ENCODE data around the gene TYMP.
A peak's percentile ranks its signal among the peaks of the same experiment; 100 is the strongest.
"Not testable (repeated sequence)": the region's sequence is repeated elsewhere in the genome, so short reads cannot be mapped to it uniquely, and the experiment has no call there.

The TYMP gene

DNA sequence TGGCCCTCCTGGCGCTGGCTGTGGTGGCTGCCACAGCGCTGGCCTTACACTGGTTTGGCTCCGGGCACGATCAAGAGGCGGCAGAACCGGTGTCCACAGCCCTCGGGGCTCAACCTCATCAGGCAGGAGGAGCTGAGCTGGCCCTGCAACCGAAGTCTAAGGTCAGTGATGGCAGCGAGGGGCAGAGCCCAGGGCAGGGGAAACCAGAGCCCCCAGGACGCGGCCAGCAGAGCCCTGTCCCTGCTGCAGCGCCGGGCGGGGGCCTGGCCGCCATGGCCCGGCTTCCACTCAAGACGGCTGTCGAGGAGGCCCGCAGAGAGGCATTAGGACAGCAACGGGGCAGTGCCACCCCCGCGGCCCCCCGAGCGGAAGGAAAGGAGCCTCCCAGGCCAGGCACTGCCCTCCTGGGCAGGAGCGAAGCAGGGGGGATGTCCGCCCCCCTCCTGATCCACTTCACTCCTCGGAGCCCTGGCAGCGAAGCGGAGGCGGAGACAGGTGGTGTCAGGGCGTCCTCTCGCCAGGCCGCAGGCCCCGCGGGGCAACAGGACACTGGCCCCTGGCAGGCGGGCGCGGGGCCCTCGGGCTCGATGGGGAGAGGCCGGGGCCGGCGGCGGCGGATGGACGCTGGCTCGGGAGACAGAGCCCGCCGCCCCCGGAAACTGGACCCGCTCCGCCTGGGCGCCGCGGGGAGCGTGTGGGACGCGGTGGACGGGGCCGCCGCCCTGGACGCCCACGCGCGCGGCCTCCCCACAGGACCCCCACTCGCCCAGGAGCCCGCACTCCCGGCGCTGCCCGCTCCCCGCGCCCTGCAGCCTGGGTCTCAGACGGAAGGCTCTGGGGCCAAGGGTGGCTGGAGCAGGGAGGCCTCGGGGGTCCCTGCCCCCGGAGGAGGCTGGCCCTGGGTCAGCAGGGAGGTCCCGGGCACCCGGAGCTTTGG, 16.8 kb upstream of the TYMP start:
- Histone ChIP-seq H3K4me1 (ENCODE audit: insufficient read depth, low read length) (peaks cover 6% of the 10 kb centered on the region), H3K9ac (ENCODE audit: low read length) (no peak overlapping the region)

GRCh38 chr22:50545522-50546325, 15.9 kb upstream of the TYMP start, which contains the start of gene KLHDC7B:
TSS of gene KLHDC7B (plus strand) at chr22:50545899. CDS start at chr22:50546244, 345 bp downstream.
- no peak within 1 kb of the TSS for H3K27ac ChIP-seq (ENCODE audit: low read depth, low read length)
- no peaks in the 10 kb centered on the region for H3K9me3 ChIP-seq (ENCODE audit: low read length)
- H3K9ac ChIP-seq (ENCODE audit: low read length): no peak within 1 kb of the TSS
- no peaks in the 10 kb centered on the region for H3K36me3 ChIP-seq (ENCODE audit: insufficient read depth, low read length)
- H3K4me1 ChIP-seq (ENCODE audit: insufficient read depth, low read length): peaks cover 6% of the 10 kb centered on the region
- H3K27me3 ChIP-seq (ENCODE audit: control insufficient read depth in 1 of 2, insufficient read depth in 2 of 2, low read length in 2 of 2): peaks cover 17 to 68% of the 10 kb centered on the region in 2 donors
- no peak within 1 kb of the TSS for H3K4me3 ChIP-seq (ENCODE audit: low read depth in 1 of 2, low read length in 2 of 2)

More for the DNA sequence above, 16.8 kb upstream of the TYMP start:
- peaks cover 17 to 68% of the 10 kb centered on the region in 2 donors for H3K27me3 ChIP-seq (ENCODE audit: control insufficient read depth in 1 of 2, insufficient read depth in 2 of 2, low read length in 2 of 2)
- no peaks in the 10 kb centered on the region for H3K36me3 ChIP-seq (ENCODE audit: insufficient read depth, low read length)
- H3K9me3 ChIP-seq (ENCODE audit: low read length): no peaks in the 10 kb centered on the region
- no peak overlapping the region for H3K27ac ChIP-seq (ENCODE audit: low read depth, low read length)
- H3K4me3 ChIP-seq (ENCODE audit: low read depth in 1 of 2, low read length in 2 of 2): no peak overlapping the region

GRCh38 chr22:50544746-50545253, 15.0 kb upstream of the TYMP start:
- H3K4me3 ChIP-seq (ENCODE audit: low read depth in 1 of 2, low read length in 2 of 2): no peak overlapping the region
- no peaks in the 10 kb centered on the region for H3K36me3 ChIP-seq (ENCODE audit: insufficient read depth, low read length)
- H3K27ac ChIP-seq (ENCODE audit: low read depth, low read length): no peak overlapping the region
- H3K27me3 ChIP-seq (ENCODE audit: control insufficient read depth in 1 of 2, insufficient read depth in 2 of 2, low read length in 2 of 2): peaks cover 17 to 61% of the 10 kb centered on the region in 2 donors
- H3K4me1 ChIP-seq (ENCODE audit: insufficient read depth, low read length): peaks cover 6% of the 10 kb centered on the region
- H3K9me3 ChIP-seq (ENCODE audit: low read length): no peaks in the 10 kb centered on the region
- no peak overlapping the region for H3K9ac ChIP-seq (ENCODE audit: low read length)

DNA sequence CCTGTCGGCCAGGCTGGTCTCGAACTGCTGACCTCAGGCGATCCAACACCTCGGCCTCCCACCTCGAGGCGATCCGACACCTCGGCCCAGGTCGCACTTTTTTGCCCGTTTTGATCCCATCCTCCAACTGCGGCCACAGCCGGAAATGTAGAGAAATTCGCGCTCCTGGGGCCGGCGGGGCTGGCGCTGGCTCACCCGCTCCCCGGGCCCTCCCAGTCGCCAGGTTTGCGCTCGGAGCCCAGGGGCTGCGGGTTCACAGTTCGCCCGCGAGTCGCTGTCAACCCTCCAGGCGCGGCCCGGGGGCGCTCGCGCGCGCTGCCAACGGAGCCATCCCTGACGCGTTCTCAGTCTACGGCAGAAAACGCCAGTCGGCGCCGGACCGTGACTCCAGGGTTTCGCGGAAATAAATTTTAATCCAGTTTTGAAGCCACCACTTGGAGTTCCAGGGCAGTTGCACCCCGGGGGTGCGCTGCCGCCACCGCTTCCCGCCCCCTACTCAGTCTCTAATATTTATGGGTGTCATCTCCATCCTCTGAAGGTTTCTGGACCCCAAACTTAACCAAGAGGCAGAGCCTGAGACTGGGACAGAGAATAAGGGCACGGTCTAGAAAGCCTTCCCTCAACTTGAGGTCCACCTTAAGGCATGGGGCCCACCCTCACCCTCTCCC, 14.4 kb upstream of the TYMP start:
- Histone ChIP-seq H3K4me3 (ENCODE audit: low read depth in 1 of 2, low read length in 2 of 2) (peak overlapping the region in 1 of 2 donors; percentile 11), H3K27ac (ENCODE audit: low read depth, low read length) (no peak overlapping the region), H3K27me3 (ENCODE audit: control insufficient read depth in 1 of 2, insufficient read depth in 2 of 2, low read length in 2 of 2) (peaks cover 17 to 55% of the 10 kb centered on the region in 2 donors), H3K4me1 (ENCODE audit: insufficient read depth, low read length) (peaks cover 6% of the 10 kb centered on the region), H3K9ac (ENCODE audit: low read length) (no peak overlapping the region), H3K9me3 (ENCODE audit: low read length) (no peaks in the 10 kb centered on the region), H3K36me3 (ENCODE audit: insufficient read depth, low read length) (no peaks in the 10 kb centered on the region)

DNA sequence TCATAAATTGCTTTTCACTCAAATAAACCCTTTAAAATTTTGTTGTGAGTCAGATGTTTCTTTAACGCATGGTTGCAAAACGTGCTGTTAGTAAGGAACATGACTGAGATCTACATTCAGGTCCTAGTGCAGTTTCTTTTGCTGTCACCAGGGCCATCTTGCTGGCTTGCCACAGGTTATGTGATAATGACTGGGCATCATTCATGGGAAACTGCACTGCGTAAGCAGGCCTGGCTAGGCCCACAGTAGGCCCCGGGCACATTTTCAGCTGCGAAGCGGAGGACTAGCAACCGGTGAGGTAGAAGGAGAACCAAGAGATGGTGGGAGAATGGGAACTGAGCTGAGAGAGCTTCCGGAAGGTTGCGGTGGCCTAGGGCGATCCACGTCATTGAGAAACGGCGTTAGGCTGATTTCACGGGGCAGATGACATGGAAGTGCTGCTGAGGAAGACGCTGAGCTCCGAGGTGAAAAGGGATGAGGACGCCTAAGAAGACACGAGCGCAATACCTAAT, 12.7 kb upstream of the TYMP start:
- H3K27me3 ChIP-seq (ENCODE audit: control insufficient read depth in 1 of 2, insufficient read depth in 2 of 2, low read length in 2 of 2): peaks cover 17 to 44% of the 10 kb centered on the region in 2 donors
- no peak overlapping the region for H3K9ac ChIP-seq (ENCODE audit: low read length)
- H3K4me1 ChIP-seq (ENCODE audit: insufficient read depth, low read length): peaks cover 6% of the 10 kb centered on the region
- no peaks in the 10 kb centered on the region for H3K9me3 ChIP-seq (ENCODE audit: low read length)
- no peak overlapping the region for H3K27ac ChIP-seq (ENCODE audit: low read depth, low read length)
- no peaks in the 10 kb centered on the region for H3K36me3 ChIP-seq (ENCODE audit: insufficient read depth, low read length)
- H3K4me3 ChIP-seq (ENCODE audit: low read depth in 1 of 2, low read length in 2 of 2): no peak overlapping the region

- H3K27me3 ChIP-seq (ENCODE audit: control insufficient read depth in 1 of 2, insufficient read depth in 2 of 2, low read length in 2 of 2): peaks cover 17 to 42% of the 10 kb centered on the region in 2 donors
- H3K4me3 ChIP-seq (ENCODE audit: low read depth in 1 of 2, low read length in 2 of 2); H3K9me3 ChIP-seq (ENCODE audit: low read length); H3K9ac ChIP-seq (ENCODE audit: low read length); H3K27ac ChIP-seq (ENCODE audit: low read depth, low read length); H3K36me3 ChIP-seq (ENCODE audit: insufficient read depth, low read length); H3K4me1 ChIP-seq (ENCODE audit: insufficient read depth, low read length): not testable (repeated sequence)
These were observed 11.8 kb upstream of the TYMP start for GRCh38 chr22:50541667-50542026.

GRCh38 chr22:50540381-50540780, 10.6 kb upstream of the TYMP start:
- Histone ChIP-seq H3K9ac (ENCODE audit: low read length) (no peak overlapping the region), H3K9me3 (ENCODE audit: low read length) (no peaks in the 10 kb centered on the region), H3K4me1 (ENCODE audit: insufficient read depth, low read length) (peaks cover 6% of the 10 kb centered on the region), H3K27me3 (ENCODE audit: control insufficient read depth in 1 of 2, insufficient read depth in 2 of 2, low read length in 2 of 2) (peaks cover 13 to 40% of the 10 kb centered on the region in 2 donors), H3K4me3 (ENCODE audit: low read depth in 1 of 2, low read length in 2 of 2) (no peak overlapping the region), H3K36me3 (ENCODE audit: insufficient read depth, low read length) (no peaks in the 10 kb centered on the region), H3K27ac (ENCODE audit: low read depth, low read length) (no peak overlapping the region)

DNA sequence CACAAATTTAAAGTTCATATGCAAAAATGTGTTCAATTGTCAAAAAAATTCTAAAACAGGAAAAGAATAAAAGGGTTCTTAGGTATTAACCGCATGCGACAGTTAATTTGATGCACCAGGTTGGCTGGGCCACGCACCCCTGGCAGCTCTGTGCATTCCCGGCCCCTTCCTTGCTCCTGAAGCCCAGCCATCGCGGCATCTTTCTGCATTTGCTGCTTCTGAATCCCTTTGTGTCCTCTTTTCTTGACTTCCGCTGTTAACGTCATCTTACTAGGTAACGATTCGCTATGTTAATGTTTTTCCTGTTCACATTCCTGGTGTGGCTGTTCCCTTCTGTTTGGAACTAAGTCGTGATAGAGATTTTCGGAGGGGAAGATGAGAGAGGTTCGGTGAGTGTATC, 8.0 kb upstream of the TYMP start:
- Histone ChIP-seq H3K36me3 (ENCODE audit: insufficient read depth, low read length) (no peaks in the 10 kb centered on the region), H3K27me3 (ENCODE audit: control insufficient read depth in 1 of 2, insufficient read depth in 2 of 2, low read length in 2 of 2) (peaks cover 10 to 42% of the 10 kb centered on the region in 2 donors), H3K4me1 (ENCODE audit: insufficient read depth, low read length) (no peaks in the 10 kb centered on the region), H3K27ac (ENCODE audit: low read depth, low read length) (no peak overlapping the region), H3K9ac (ENCODE audit: low read length) (no peak overlapping the region), H3K9me3 (ENCODE audit: low read length) (no peaks in the 10 kb centered on the region), H3K4me3 (ENCODE audit: low read depth in 1 of 2, low read length in 2 of 2) (no peak overlapping the region)

GRCh38 chr22:50536226-50536625, 6.4 kb upstream of the TYMP start:
- no peak overlapping the region for H3K4me3 ChIP-seq (ENCODE audit: low read depth in 1 of 2, low read length in 2 of 2)
- H3K27ac ChIP-seq (ENCODE audit: low read depth, low read length): no peak overlapping the region
- no peaks in the 10 kb centered on the region for H3K9me3 ChIP-seq (ENCODE audit: low read length)
- H3K4me1 ChIP-seq (ENCODE audit: insufficient read depth, low read length): peaks cover 2% of the 10 kb centered on the region
- H3K36me3 ChIP-seq (ENCODE audit: insufficient read depth, low read length): no peaks in the 10 kb centered on the region
- peaks cover 17 to 58% of the 10 kb centered on the region in 2 donors for H3K27me3 ChIP-seq (ENCODE audit: control insufficient read depth in 1 of 2, insufficient read depth in 2 of 2, low read length in 2 of 2)
- no peak overlapping the region for H3K9ac ChIP-seq (ENCODE audit: low read length)

DNA sequence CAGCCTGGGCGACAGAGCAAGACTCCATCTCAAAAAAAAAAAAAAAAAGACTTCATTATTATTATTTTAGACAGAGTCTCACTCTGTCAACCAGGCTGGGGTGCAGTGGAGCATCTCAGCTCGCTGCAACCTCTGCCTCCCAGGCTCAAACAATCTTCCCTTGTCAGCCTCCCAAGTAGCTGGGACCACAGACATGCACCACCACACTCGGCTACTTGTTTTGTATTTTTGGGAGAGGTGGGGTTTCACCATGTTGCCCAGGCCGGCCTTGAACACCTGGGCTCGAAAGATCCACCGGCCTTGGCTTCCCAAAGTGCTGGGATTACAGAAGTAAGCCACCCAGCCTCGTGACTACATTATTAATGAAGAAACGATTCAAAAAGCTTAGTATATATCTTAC, 5.3 kb upstream of the TYMP start:
- H3K4me3 ChIP-seq (ENCODE audit: low read depth in 1 of 2, low read length in 2 of 2): no peak overlapping the region
- H3K27ac ChIP-seq (ENCODE audit: low read depth, low read length): no peak overlapping the region
- peaks cover 12% of the 10 kb centered on the region for H3K4me1 ChIP-seq (ENCODE audit: insufficient read depth, low read length)
- H3K36me3 ChIP-seq (ENCODE audit: insufficient read depth, low read length): no peaks in the 10 kb centered on the region
- no peaks in the 10 kb centered on the region for H3K9me3 ChIP-seq (ENCODE audit: low read length)
- H3K9ac ChIP-seq (ENCODE audit: low read length): no peak overlapping the region
- peaks cover 21 to 69% of the 10 kb centered on the region in 2 donors for H3K27me3 ChIP-seq (ENCODE audit: control insufficient read depth in 1 of 2, insufficient read depth in 2 of 2, low read length in 2 of 2)
